HG03045 (cell line): ENCODE measurements around the gene ACAT2.
"Not testable (repeated sequence)": the region's sequence is repeated elsewhere in the genome, so short reads cannot be mapped to it uniquely, and the experiment has no call there.

Experiments
- ATAC-seq: cut with Tn5 transposase; IDR thresholded peaks from one replicate; pipeline ENCODE4 v1.9.1; 2021; ENCODE audit warnings: mild to moderate bottlenecking, moderate library complexity; ENCODE audit not compliant: unreplicated experiment

ACAT2 gene

GRCh38 chr6:159762681-159763293 is 942 bp downstream of the ACAT2 start:
- peak; percentile 9 for ATAC-seq

GRCh38 chr6:159766906-159767305 is 5.1 kb downstream of the ACAT2 start:
- ATAC-seq = no peak

GRCh38 chr6:159769470-159769869 is 7.6 kb downstream of the ACAT2 start:
- no peak for ATAC-seq

GRCh38 chr6:159772196-159772595 is 10.4 kb downstream of the ACAT2 start:
- no peak for ATAC-seq

GRCh38 chr6:159777240-159777904 is 15.5 kb downstream of the ACAT2 start:
- ATAC-seq = no peak

- no peak for ATAC-seq
These were observed 16.3 kb downstream of the ACAT2 start for GRCh38 chr6:159778131-159778530.

- ATAC-seq = no peak
These were observed 16.8 kb downstream of the ACAT2 start for GRCh38 chr6:159778542-159779103.

- no peak for ATAC-seq
These were observed 26.4 kb downstream of the ACAT2 start for GRCh38 chr6:159788276-159788675.

- ATAC-seq = peak; percentile 0
These were observed 27.0 kb downstream of the ACAT2 start for GRCh38 chr6:159788753-159789376.

- ATAC-seq = peak; percentile 78
These were observed 27.7 kb downstream of the ACAT2 start, which contains the start of gene TCP1 for GRCh38 chr6:159789377-159790148. Gene TCP1, minus strand, starts transcription at chr6:159789602. Its CDS starts 134 bp downstream, at chr6:159789468.

GRCh38 chr6:159790149-159790955 is 28.5 kb downstream of the ACAT2 start, which contains the start of gene MRPL18:
Gene MRPL18, plus strand, starts transcription at chr6:159790467. Its CDS starts 121 bp downstream, at chr6:159790588.
- ATAC-seq = peak; percentile 81

- no peak for ATAC-seq
These were observed 29.2 kb downstream of the ACAT2 start for GRCh38 chr6:159790956-159791598.

GRCh38 chr6:159794976-159795375 is 33.1 kb downstream of the ACAT2 start:
- ATAC-seq = not testable (repeated sequence)

- no peak for ATAC-seq
These were observed 35.7 kb downstream of the ACAT2 start for GRCh38 chr6:159797554-159797953.

- ATAC-seq = no peak
These were observed 38.5 kb downstream of the ACAT2 start, which contains the start of gene PNLDC1 for GRCh38 chr6:159800141-159800865. Gene PNLDC1, plus strand, starts transcription at chr6:159800276. Its CDS starts 32 bp downstream, at chr6:159800308.

GRCh38 chr6:159801935-159802334 is 40.1 kb downstream of the ACAT2 start:
- ATAC-seq = no peak

GRCh38 chr6:159804504-159804903 is 42.7 kb downstream of the ACAT2 start:
- no peak for ATAC-seq

GRCh38 chr6:159805440-159806020 is 43.7 kb downstream of the ACAT2 start:
- ATAC-seq = no peak
